H1 (cell line): ENCODE data around the gene OSBPL2.

ENCODE experiments used
- BCL11A ChIP-seq, 2 experiments: IDR thresholded peaks; one replicate each; pipeline ENCODE4 v1.6.1; 2011; ENCODE audit warnings: low read depth in 2 of 2, low read length in 2 of 2, mild to moderate bottlenecking in 2 of 2
- EP300 ChIP-seq, 2 experiments: IDR thresholded peaks; 1 replicate in 1 of 2; 2 replicates in 1 of 2; pipeline ENCODE4 v1.6.1; 2011 to 2012; ENCODE audit warnings: low read depth in 2 of 2, low read length in 2 of 2, mild to moderate bottlenecking in 2 of 2, borderline replicate concordance in 1 of 2, inconsistent platforms in 1 of 2, moderate library complexity in 1 of 2
- EZH2 ChIP-seq: fragments of 200-600 bp; sonication (generic); IDR thresholded peaks from 2 replicates; pipeline ENCODE4 v1.7.1; 2012; ENCODE audit warnings: low read depth, mild to moderate bottlenecking, moderate library complexity, low read length, inconsistent platforms; ENCODE audit not compliant: severe bottlenecking
- RFX5 ChIP-seq: IDR thresholded peaks from 2 replicates; pipeline ENCODE4 v1.6.1; 2011; ENCODE audit warnings: low read depth, low read length, improper control_type of control experiment, borderline replicate concordance
- TF ChIP-seq, protein P1 (sequence below): IDR thresholded peaks from 2 replicates; pipeline ENCODE4 v1.6.1; 2011; ENCODE audit warnings: low read depth, mild to moderate bottlenecking, low read length; ENCODE audit not compliant: insufficient read depth
- TF ChIP-seq, protein P2 (sequence below), 3 experiments: IDR thresholded peaks; 1 replicate in 2 of 3; 2 replicates in 1 of 3; pipeline versions ENCODE4 v1.5.1 to v1.6.1; 2011; ENCODE audit warnings: low read length in 3 of 3, mild to moderate bottlenecking in 3 of 3, inconsistent platforms in 2 of 3, low read depth in 1 of 3, moderate library complexity in 1 of 3; ENCODE audit not compliant: insufficient read depth in 1 of 3; ENCODE audit errors: control extremely low read depth in 1 of 3

DNA sequence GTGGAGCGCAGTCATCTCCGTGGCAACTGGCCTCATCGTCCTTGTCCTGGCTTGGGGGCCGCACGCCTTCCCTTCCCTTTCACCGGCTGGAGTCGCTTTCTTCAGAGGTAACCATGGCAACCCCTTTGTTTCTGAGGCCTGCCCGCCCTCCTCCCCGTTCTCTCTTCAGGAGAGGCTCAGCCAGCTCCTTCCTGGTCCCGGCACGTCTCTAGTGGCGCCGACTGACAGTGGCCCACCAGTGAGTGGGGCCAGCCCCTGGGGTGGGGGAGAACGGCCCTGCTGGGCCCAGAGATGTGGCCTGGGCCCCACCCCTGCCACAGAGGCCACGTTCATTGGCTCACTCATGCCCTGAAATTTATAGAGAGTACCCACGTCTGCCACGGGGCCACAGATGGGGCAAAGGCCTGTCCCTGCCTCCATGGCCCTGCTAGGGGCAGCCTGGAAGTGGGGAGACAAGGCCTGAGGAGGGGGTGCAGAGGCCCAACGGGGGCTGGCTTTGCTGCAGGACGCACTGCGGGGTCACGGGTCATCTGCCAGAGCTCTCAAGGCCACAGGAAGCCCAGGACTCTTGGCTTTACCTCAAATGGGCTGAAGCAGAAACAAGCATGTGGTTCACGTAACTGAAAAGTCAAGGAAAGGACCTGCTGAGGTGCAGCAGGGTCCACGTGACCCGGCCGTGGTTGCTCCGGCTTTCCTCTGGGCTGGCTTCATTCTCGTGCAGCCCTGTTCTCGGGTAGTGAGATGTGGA lies 1.4 kb upstream of the OSBPL2 start:
- TF ChIP-seq RFX5 (no peak), EZH2 (no peak), BCL11A (IDR thresholded peaks at IDR 0.05; ENCODE audit: low read depth in 2 of 2, low read length in 2 of 2) (no peak), EP300 (IDR thresholded peaks at IDR 0.05; ENCODE audit: borderline replicate concordance in 1 of 2, low read depth in 2 of 2, low read length in 2 of 2) (no peak)
- TF ChIP-seq, protein P1, sequence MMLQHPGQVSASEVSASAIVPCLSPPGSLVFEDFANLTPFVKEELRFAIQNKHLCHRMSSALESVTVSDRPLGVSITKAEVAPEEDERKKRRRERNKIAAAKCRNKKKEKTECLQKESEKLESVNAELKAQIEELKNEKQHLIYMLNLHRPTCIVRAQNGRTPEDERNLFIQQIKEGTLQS, result no peak
- TF ChIP-seq, protein P2, sequence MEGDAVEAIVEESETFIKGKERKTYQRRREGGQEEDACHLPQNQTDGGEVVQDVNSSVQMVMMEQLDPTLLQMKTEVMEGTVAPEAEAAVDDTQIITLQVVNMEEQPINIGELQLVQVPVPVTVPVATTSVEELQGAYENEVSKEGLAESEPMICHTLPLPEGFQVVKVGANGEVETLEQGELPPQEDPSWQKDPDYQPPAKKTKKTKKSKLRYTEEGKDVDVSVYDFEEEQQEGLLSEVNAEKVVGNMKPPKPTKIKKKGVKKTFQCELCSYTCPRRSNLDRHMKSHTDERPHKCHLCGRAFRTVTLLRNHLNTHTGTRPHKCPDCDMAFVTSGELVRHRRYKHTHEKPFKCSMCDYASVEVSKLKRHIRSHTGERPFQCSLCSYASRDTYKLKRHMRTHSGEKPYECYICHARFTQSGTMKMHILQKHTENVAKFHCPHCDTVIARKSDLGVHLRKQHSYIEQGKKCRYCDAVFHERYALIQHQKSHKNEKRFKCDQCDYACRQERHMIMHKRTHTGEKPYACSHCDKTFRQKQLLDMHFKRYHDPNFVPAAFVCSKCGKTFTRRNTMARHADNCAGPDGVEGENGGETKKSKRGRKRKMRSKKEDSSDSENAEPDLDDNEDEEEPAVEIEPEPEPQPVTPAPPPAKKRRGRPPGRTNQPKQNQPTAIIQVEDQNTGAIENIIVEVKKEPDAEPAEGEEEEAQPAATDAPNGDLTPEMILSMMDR (IDR thresholded peaks at IDR 0.05; ENCODE audit: control extremely low read depth in 1 of 3, insufficient read depth in 1 of 3, low read depth in 1 of 3, low read length in 3 of 3), result peak in 1 of 3 experiments; percentile 1; a peak in 1 of 4 replicates
